NB4 (cell line): Measurements from ENCODE around the gene CTNNA3.

Experiments
- MYC ChIP-seq: IDR thresholded peaks from 2 replicates; pipeline ENCODE4 v1.6.1; 2011; ENCODE audit warnings: low read depth, low read length
- POLR2A ChIP-seq: IDR thresholded peaks from 2 replicates; pipeline ENCODE4 v1.6.1; 2011; ENCODE audit warnings: mild to moderate bottlenecking; ENCODE audit not compliant: insufficient read length; ENCODE audit errors: extremely low read depth
- TF ChIP-seq, protein P1 (sequence below): IDR thresholded peaks from one replicate; pipeline ENCODE4 v1.5.1; 2012; ENCODE audit warnings: low read depth, low read length
- TF ChIP-seq, protein P2 (sequence below): IDR thresholded peaks from 2 replicates; pipeline ENCODE4 v1.6.1; 2011; ENCODE audit warnings: low read depth, low read length

DNA sequence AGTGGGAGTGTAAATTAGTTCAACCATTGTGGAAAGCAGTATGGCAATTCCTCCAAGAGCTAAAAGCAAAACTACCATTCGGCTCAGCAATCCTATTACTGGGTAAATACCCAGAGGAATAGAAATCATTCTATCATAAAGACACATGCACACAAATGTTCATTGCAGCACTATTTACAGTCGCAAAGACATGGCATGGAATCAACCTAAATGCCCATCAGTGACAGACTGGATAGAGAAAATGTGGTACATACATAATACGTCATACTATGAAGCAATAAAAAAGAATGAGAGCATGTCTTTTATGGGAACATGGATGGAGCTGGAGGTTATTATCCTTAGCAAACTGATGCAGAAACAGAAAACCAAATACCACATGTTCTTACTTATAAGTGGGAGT, 1646.7 kb downstream of the CTNNA3 start:
- TF ChIP-seq, protein P1, sequence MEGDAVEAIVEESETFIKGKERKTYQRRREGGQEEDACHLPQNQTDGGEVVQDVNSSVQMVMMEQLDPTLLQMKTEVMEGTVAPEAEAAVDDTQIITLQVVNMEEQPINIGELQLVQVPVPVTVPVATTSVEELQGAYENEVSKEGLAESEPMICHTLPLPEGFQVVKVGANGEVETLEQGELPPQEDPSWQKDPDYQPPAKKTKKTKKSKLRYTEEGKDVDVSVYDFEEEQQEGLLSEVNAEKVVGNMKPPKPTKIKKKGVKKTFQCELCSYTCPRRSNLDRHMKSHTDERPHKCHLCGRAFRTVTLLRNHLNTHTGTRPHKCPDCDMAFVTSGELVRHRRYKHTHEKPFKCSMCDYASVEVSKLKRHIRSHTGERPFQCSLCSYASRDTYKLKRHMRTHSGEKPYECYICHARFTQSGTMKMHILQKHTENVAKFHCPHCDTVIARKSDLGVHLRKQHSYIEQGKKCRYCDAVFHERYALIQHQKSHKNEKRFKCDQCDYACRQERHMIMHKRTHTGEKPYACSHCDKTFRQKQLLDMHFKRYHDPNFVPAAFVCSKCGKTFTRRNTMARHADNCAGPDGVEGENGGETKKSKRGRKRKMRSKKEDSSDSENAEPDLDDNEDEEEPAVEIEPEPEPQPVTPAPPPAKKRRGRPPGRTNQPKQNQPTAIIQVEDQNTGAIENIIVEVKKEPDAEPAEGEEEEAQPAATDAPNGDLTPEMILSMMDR, result no peak
- no peak for TF ChIP-seq POLR2A
- TF ChIP-seq, protein P2, sequence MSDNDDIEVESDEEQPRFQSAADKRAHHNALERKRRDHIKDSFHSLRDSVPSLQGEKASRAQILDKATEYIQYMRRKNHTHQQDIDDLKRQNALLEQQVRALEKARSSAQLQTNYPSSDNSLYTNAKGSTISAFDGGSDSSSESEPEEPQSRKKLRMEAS, result no peak
- TF ChIP-seq MYC, result no peak
